ENCODE results near the gene SLC24A3.

SLC24A3 gene

GRCh38 chr20:19560881-19561480, 348.5 kb downstream of the SLC24A3 start:
- peak in 1 of 2 donors; percentile 8 for DNase-seq
- Histone ChIP-seq H3K18ac (ENCODE audit: low read length) (no peak overlapping the region), H4K91ac (ENCODE audit: low read depth, low read length) (no peak overlapping the region), H2BK12ac (ENCODE audit: low read length) (no peak overlapping the region), H3K9ac (ENCODE audit: low read length) (no peak overlapping the region), H3K27ac (ENCODE audit: low read depth, low read length) (no peak overlapping the region), H2BK120ac (ENCODE audit: insufficient read depth, low read length, poor library complexity) (no peak overlapping the region), H3K36me3 (ENCODE audit: control insufficient read depth in 1 of 2, insufficient read depth in 2 of 2, low read length in 2 of 2) (no peaks in the 10 kb centered on the region), H2AFZ (ENCODE audit: insufficient read depth, low read length, poor library complexity) (no peak overlapping the region), H3K27me3 (ENCODE audit: insufficient read depth, low read length) (no peaks in the 10 kb centered on the region), H4K12ac (ENCODE audit: low read depth, low read length) (no peak overlapping the region), H3K23ac (ENCODE audit: low read length) (no peak overlapping the region), H3K4me2 (ENCODE audit: low read length) (no peak overlapping the region), H3K79me2 (ENCODE audit: control insufficient read depth, insufficient read depth, low read length, poor library complexity) (no peaks in the 10 kb centered on the region), H3K4ac (ENCODE audit: low read depth, low read length) (no peak overlapping the region), H3K14ac (ENCODE audit: low read length) (no peak overlapping the region), H2BK5ac (ENCODE audit: low read depth, low read length, poor library complexity) (no peak overlapping the region), H3K79me1 (ENCODE audit: low read length) (no peaks in the 10 kb centered on the region), H4K8ac (ENCODE audit: low read depth, low read length) (no peak overlapping the region), H2AK5ac (ENCODE audit: low read length) (no peak overlapping the region), H3K4me1 (ENCODE audit: control insufficient read depth in 1 of 2, insufficient read depth in 2 of 2, low read length in 2 of 2) (no peaks in the 10 kb centered on the region), H3K9me3 (ENCODE audit: insufficient read depth, low read depth, low read length) (no peaks in the 10 kb centered on the region), H3K4me3 (ENCODE audit: low read depth, low read length) (no peak overlapping the region)
- no CpG with 5 or more reads among the region's 8 CpGs for WGBS (ENCODE audit: extremely low coverage, insufficient coverage, insufficient read length)

GRCh38 chr20:19562426-19562825, 350.0 kb downstream of the SLC24A3 start:
- H3K9ac ChIP-seq (ENCODE audit: low read length): no peak overlapping the region
- no peak overlapping the region for H2BK5ac ChIP-seq (ENCODE audit: low read depth, low read length, poor library complexity)
- no peaks in the 10 kb centered on the region for H3K9me3 ChIP-seq (ENCODE audit: insufficient read depth, low read depth, low read length)
- no peaks in the 10 kb centered on the region for H3K27me3 ChIP-seq (ENCODE audit: insufficient read depth, low read length)
- no peaks in the 10 kb centered on the region for H3K36me3 ChIP-seq (ENCODE audit: control insufficient read depth in 1 of 2, insufficient read depth in 2 of 2, low read length in 2 of 2)
- H3K79me2 ChIP-seq (ENCODE audit: control insufficient read depth, insufficient read depth, low read length, poor library complexity): no peaks in the 10 kb centered on the region
- no peak overlapping the region for H4K12ac ChIP-seq (ENCODE audit: low read depth, low read length)
- no peak overlapping the region for H4K91ac ChIP-seq (ENCODE audit: low read depth, low read length)
- H3K79me1 ChIP-seq (ENCODE audit: low read length): no peaks in the 10 kb centered on the region
- no peak overlapping the region for H3K4me3 ChIP-seq (ENCODE audit: low read depth, low read length)
- no peak overlapping the region for H3K14ac ChIP-seq (ENCODE audit: low read length)
- H2AFZ ChIP-seq (ENCODE audit: insufficient read depth, low read length, poor library complexity): no peak overlapping the region
- no peak overlapping the region for H3K4ac ChIP-seq (ENCODE audit: low read depth, low read length)
- no peak overlapping the region for H4K8ac ChIP-seq (ENCODE audit: low read depth, low read length)
- no peak overlapping the region for H2AK5ac ChIP-seq (ENCODE audit: low read length)
- H2BK12ac ChIP-seq (ENCODE audit: low read length): no peak overlapping the region
- H2BK120ac ChIP-seq (ENCODE audit: insufficient read depth, low read length, poor library complexity): no peak overlapping the region
- H3K18ac ChIP-seq (ENCODE audit: low read length): no peak overlapping the region
- no CpG with 5 or more reads among the region's 4 CpGs for WGBS (ENCODE audit: extremely low coverage, insufficient coverage, insufficient read length)
- no peak overlapping the region for H3K27ac ChIP-seq (ENCODE audit: low read depth, low read length)
- DNase-seq: no peak
- H3K4me2 ChIP-seq (ENCODE audit: low read length): no peak overlapping the region
- no peak overlapping the region for H3K23ac ChIP-seq (ENCODE audit: low read length)
- no peaks in the 10 kb centered on the region for H3K4me1 ChIP-seq (ENCODE audit: control insufficient read depth in 1 of 2, insufficient read depth in 2 of 2, low read length in 2 of 2)

- Histone ChIP-seq H4K8ac (ENCODE audit: low read depth, low read length) (no peak overlapping the region), H3K27me3 (ENCODE audit: insufficient read depth, low read length) (no peaks in the 10 kb centered on the region), H3K79me1 (ENCODE audit: low read length) (no peaks in the 10 kb centered on the region), H2AK5ac (ENCODE audit: low read length) (no peak overlapping the region), H3K79me2 (ENCODE audit: control insufficient read depth, insufficient read depth, low read length, poor library complexity) (no peaks in the 10 kb centered on the region), H3K4ac (ENCODE audit: low read depth, low read length) (no peak overlapping the region), H3K4me2 (ENCODE audit: low read length) (no peak overlapping the region), H3K9me3 (ENCODE audit: insufficient read depth, low read depth, low read length) (no peaks in the 10 kb centered on the region), H4K12ac (ENCODE audit: low read depth, low read length) (no peak overlapping the region), H3K9ac (ENCODE audit: low read length) (no peak overlapping the region), H3K18ac (ENCODE audit: low read length) (no peak overlapping the region), H3K23ac (ENCODE audit: low read length) (no peak overlapping the region), H4K91ac (ENCODE audit: low read depth, low read length) (no peak overlapping the region), H3K14ac (ENCODE audit: low read length) (no peak overlapping the region), H2BK12ac (ENCODE audit: low read length) (no peak overlapping the region), H3K4me3 (ENCODE audit: low read depth, low read length) (no peak overlapping the region), H3K27ac (ENCODE audit: low read depth, low read length) (no peak overlapping the region), H2AFZ (ENCODE audit: insufficient read depth, low read length, poor library complexity) (no peak overlapping the region), H2BK120ac (ENCODE audit: insufficient read depth, low read length, poor library complexity) (no peak overlapping the region), H3K4me1 (ENCODE audit: control insufficient read depth in 1 of 2, insufficient read depth in 2 of 2, low read length in 2 of 2) (no peaks in the 10 kb centered on the region), H3K36me3 (ENCODE audit: control insufficient read depth in 1 of 2, insufficient read depth in 2 of 2, low read length in 2 of 2) (no peaks in the 10 kb centered on the region), H2BK5ac (ENCODE audit: low read depth, low read length, poor library complexity) (no peak overlapping the region)
- WGBS (ENCODE audit: extremely low coverage, insufficient coverage, insufficient read length): 100% methylated on average over 2 of the region's 3 CpGs
- no peak for DNase-seq
These were observed 351.8 kb downstream of the SLC24A3 start for GRCh38 chr20:19564261-19564660.

GRCh38 chr20:19565736-19566135, 353.3 kb downstream of the SLC24A3 start:
- H3K79me2 ChIP-seq (ENCODE audit: control insufficient read depth, insufficient read depth, low read length, poor library complexity): no peaks in the 10 kb centered on the region

More at GRCh38 chr20:19565736-19566135, 353.3 kb downstream of the SLC24A3 start:
- Histone ChIP-seq H3K27ac (ENCODE audit: low read depth, low read length) (no peak overlapping the region), H3K4me3 (ENCODE audit: low read depth, low read length) (no peak overlapping the region), H3K36me3 (ENCODE audit: control insufficient read depth in 1 of 2, insufficient read depth in 2 of 2, low read length in 2 of 2) (no peaks in the 10 kb centered on the region), H3K14ac (ENCODE audit: low read length) (no peak overlapping the region), H4K8ac (ENCODE audit: low read depth, low read length) (no peak overlapping the region), H3K9me3 (ENCODE audit: insufficient read depth, low read depth, low read length) (no peaks in the 10 kb centered on the region), H2AFZ (ENCODE audit: insufficient read depth, low read length, poor library complexity) (no peak overlapping the region), H2BK120ac (ENCODE audit: insufficient read depth, low read length, poor library complexity) (no peak overlapping the region), H3K4me2 (ENCODE audit: low read length) (no peak overlapping the region), H3K23ac (ENCODE audit: low read length) (no peak overlapping the region), H3K27me3 (ENCODE audit: insufficient read depth, low read length) (no peaks in the 10 kb centered on the region), H2AK5ac (ENCODE audit: low read length) (no peak overlapping the region), H3K4ac (ENCODE audit: low read depth, low read length) (no peak overlapping the region), H4K12ac (ENCODE audit: low read depth, low read length) (no peak overlapping the region), H3K9ac (ENCODE audit: low read length) (no peak overlapping the region), H3K18ac (ENCODE audit: low read length) (no peak overlapping the region), H2BK12ac (ENCODE audit: low read length) (no peak overlapping the region), H2BK5ac (ENCODE audit: low read depth, low read length, poor library complexity) (no peak overlapping the region), H4K91ac (ENCODE audit: low read depth, low read length) (no peak overlapping the region), H3K79me1 (ENCODE audit: low read length) (no peaks in the 10 kb centered on the region), H3K4me1 (ENCODE audit: control insufficient read depth in 1 of 2, insufficient read depth in 2 of 2, low read length in 2 of 2) (no peaks in the 10 kb centered on the region)
- no CpG with 5 or more reads among the region's 2 CpGs for WGBS (ENCODE audit: extremely low coverage, insufficient coverage, insufficient read length)
- DNase-seq: no peak
